Posterior cingulate gyrus (tissue), 11 donors: ENCODE data around the gene LSAMP.

Experiments
- DNase-seq, 10 donors: peaks; one replicate each; pipeline versions ENCODE4 v3.0.0 to v3.0.0-alpha.2; 2020 to 2021; ENCODE audit warnings: mixed read lengths in 3 of 10
- intact Hi-C: fragments of 100-400 bp; cut with DNase I; formaldehyde crosslinking; loops from one replicate; pipeline ENCODE4 v1.15.1; 2023

Gene LSAMP

DNA sequence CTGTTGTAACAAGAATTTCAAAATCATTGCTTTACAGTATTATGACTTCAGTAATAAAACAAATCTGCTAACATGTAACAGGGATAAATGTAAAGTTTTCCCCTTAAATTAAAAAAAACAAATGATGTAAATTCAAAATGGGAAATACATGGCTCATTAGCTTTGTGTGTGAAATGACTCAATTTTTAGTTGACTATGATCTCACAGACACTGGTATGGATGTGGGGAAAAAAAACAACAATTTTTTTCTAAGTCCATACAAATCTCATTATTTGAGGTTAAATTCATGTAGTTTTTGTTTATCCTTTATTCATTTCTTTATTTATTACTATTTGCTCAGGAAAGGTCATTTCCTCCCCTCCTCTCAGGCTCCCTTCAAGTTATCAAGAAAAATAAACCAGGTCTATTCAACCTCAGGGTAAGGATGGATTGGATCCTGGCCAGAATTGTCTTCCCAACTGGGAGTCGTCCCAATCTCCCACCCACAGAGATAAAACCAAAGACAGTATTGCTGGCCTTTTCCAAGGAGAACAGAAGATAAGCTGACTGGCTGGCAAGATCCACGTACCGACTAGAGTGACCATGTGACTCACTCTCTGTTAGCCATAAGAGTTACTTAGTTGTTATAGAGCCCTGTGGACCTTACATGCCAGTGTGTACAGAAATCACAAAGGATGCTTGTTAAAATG lies 448.7 kb downstream of the LSAMP start:
- intact Hi-C loops, result no loop called here
- DNase-seq, result no peak

DNA sequence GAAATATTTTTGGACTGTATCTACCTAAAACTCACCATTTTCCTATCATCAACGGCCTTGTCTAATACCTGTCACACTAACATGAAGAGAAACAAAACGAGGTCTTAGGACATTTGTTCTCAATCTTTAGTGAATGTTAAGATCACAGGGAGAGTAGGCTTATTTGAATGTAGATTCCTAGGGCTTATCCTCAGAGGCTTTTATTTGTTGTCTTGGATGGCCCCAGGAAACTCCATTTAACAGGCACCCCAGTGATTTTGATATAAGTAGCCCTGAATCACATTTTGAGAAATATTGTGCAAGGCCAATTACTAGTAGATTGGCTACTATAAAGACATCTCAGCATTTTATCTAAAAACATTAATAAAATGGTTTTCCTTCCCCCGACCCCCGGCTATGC lies 454.6 kb downstream of the LSAMP start:
- intact Hi-C loops, result no loop called here

DNA sequence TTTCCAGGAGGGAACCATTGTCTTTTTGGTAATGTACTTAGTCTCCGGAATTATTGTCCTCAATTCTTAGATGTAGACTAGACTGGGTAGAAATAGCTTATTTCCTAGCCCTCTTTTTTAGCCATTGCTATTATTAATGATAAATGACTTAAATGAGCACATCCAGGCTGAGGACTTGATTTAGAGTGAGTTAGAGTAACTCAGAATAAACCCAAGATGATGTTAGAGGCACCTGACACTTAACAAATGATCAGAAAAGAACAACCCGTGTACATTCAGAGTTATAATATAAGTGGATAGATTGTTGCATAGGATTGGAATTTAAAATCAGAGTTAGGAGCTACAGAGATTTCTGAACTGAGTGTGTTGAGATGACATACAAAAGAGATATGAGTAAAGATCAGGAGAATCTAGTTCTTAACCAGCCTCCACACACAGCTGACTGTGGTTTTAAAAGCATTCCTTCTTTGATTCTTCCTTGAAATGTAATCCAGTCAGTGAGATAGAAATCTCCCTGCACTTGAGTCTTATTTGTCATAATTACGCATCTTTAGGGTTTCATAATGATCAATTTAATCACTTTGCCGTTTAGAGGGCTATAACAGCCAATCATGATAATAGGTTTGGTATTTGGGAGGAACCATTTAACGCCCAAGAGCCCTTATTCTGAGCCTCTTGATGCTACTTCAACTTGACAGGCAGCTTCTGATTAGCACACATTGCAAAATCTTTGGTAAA lies 455.4 kb downstream of the LSAMP start:
- DNase-seq, result no peak
- intact Hi-C loops, result no loop called here

More for the DNA sequence above, 454.6 kb downstream of the LSAMP start:
- DNase-seq, result no peak

DNA sequence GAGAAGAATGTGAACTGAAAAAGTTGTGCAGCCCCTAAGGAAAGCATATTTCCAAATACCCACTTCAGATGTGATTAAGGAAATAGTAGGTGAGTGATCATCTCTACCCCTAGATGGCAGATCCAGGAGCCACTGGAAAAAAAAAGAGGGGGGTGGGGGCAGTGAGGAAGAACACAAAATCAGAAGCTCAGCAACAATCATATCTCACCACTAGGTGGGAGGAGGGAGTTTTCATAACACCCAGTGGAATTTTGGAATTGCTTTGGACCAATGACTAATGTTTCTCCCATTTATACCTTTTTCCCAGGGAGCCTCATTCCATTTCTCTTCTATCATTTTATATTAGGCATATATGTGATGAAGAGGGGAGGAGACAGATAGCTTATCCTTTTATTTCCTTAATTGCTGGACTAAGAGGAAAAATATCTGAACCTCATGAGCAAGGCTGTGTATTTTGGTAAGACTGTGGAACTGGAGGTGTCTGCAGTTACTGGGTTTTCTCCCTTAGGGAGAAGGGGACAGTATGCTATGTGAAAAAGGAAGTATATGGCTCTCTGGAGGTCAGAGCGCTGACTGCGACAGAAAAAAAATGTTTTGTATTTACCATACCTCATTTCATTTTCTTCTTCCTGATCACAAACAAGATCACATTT lies 458.6 kb downstream of the LSAMP start:
- intact Hi-C loops, result no loop called here
- no peak for DNase-seq

DNA sequence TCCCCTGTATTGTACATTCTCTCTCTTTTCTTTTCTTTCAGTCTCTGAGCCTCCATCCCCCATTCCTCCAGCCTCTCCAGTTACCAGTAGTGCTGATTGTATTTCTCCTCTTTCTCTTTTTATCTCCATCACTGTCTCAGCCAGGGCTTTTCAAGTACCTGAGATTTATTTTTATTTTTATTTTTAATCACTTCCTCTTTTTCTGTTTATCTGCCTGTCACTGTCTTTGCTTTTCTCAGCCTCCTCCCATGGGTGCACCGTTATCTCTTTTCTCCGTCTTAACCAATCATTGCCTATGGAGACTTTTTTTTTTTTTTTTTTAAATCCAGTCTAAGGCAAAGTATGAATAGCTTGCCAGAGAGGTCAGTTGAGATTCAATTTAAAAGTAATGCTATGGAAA lies 462.7 kb downstream of the LSAMP start:
- intact Hi-C loops, result no loop called here
- DNase-seq, result no peak

DNA sequence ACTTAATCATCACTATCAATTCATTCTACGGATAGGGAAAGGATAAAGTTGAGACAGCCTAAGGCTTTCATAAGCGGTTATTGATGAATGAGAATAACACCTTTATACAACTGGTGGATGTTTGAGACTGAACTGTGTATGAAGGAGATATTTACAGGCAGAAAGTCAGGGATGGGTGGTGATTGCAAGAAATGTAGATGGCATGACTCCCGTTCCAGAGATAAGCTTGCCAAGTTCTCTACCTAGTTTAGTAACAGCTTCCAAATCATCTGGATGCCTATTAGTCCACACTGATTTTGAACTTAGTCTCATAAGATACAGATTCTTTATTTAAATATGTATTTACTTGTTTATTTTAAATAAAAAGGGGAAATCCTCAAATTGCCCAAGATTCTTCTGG lies 463.2 kb downstream of the LSAMP start:
- DNase-seq, result no peak
- intact Hi-C loops, result no loop called here

DNA sequence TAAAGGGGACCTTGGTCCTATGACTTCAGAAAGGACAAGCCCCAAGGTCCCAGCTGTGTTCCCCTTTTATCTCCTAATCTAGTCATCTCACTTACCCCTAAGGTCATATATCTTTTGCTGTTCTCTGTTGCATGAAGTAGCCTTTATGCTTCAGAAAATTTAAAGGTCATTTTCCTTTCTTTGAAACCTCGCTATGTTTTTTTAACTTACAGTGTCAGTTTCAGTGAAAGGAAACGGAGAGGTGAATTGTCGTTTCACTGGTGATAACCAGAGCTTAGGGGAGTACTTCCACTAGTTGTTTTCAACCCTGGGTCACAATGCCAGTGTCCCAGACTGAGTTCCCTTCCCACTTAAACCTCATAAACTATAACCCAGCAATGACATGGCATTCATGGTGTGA lies 464.6 kb downstream of the LSAMP start:
- intact Hi-C loops, result no loop called here

DNA sequence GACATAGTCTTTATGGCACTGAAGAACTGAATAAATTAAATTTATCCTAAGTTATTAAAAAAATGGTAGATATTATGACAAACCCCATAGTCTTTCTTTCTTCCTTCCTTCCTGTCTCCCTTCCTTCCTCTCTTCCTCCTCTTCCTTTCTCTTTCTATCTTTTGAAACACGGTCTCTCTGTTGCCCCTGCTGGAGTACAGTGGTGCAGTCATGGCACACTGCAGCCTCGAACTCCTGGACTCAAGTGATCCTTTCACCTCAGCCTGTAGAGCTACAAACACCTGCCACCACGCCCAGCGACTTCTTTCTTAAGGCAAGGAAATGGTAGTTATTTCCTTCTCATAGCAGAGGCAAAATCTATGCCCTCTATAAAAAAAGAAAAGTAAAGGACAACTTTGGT lies 467.4 kb downstream of the LSAMP start:
- intact Hi-C loops, result no loop called here
- no peak for DNase-seq

More for the DNA sequence above, 464.6 kb downstream of the LSAMP start:
- DNase-seq, result no peak

DNA sequence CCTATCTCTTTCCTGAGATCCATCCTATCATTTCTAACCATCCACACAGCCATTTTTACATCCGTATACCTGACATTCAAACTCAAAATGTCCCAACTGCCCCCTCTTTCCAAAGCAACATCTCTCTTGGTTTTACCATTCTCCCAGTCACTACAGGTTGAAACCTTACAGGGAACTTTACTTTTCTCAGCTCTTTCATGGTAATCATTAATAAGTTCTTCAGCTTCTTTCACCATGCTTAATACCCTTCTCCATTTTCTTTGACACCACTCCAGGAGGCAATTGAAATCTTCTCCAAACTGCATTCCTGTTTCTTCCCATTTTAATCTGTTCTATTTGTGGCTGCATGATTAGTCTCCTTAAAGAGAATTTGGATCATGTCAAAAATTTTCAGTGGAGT lies 469.5 kb downstream of the LSAMP start:
- DNase-seq, result no peak
- intact Hi-C loops, result no loop called here

DNA sequence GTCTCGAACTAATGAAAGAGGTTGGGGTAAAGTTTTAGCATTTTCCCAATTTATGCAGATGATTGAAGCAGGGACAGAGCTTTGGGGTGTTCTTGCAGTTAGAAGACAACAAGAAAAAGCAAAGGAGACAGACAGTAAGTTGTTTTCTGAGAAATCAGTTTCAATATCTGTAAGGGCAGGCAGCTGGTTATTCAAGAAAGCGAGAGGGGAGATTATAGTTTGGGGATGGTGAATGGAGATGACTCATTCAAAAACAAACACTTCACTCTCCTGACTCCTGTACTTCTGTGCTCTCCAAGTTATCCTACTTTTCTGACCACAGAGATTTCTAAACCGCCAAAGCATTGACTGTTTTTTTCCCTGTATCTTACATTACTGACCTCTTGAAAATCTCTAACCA lies 469.9 kb downstream of the LSAMP start:
- intact Hi-C loops, result no loop called here

DNA sequence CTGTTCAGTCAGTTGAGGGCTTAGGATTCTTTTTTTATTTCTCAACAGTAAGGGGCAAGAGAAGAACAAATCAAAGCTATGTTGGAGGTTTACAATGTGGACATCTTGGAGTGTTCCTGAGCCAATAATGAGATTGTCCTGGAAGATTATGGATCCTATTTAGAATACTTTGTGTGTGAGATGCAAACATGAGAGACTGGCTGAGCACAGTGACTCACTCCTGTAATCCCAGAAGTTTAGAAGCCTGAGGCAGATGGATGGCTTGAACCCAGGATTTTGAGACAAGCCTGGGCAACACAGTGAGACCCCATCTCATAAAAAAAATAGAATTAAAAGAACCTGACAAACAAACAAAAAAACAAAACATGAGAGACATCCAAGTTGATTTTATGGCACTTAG lies 470.3 kb downstream of the LSAMP start:
- DNase-seq, result no peak
- intact Hi-C loops, result no loop called here

More for the DNA sequence above, 469.9 kb downstream of the LSAMP start:
- no peak for DNase-seq

DNA sequence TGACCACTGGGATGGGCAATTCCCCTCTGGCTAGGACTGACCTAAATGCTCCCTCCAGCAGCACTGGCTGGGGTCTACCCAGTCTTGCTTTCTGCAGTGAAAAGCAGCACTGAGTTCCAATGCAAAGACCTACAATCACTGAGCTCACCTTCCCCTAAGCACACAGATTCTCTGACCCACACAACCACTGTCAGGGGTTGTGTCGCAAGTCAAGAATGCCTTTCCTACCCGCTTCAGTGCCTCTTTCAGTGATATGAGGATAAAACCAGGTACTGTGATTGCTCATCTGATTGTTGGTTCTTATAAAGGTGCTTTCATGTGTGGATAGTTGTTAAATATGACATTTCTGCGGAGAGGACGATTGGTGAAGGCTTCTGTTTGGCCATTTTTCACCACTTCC lies 476.4 kb downstream of the LSAMP start:
- DNase-seq, result no peak
- intact Hi-C loops, result no loop called here

DNA sequence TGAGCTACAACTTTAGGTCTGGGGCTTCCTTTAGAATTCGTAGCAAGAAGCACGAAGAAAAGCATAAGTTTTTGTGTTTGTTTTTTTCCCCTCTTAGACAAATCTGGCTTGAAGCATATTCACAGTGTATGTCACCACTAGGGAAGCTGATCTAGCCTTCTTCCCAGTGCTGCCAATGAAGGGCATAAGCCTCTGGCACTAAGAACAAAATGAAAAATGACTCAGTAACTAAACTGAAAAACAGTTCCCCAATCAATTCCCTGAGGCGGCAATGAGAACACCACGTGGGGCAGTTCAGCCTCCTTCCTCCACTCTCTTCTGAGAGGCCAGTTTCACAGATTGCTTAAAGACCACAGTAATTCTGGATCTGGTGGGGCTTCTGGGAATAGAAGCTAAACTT lies 483.9 kb downstream of the LSAMP start:
- intact Hi-C loops, result no loop called here
- peak in 3 of 10 donors; percentile 6 to 73 (median 18) for DNase-seq

DNA sequence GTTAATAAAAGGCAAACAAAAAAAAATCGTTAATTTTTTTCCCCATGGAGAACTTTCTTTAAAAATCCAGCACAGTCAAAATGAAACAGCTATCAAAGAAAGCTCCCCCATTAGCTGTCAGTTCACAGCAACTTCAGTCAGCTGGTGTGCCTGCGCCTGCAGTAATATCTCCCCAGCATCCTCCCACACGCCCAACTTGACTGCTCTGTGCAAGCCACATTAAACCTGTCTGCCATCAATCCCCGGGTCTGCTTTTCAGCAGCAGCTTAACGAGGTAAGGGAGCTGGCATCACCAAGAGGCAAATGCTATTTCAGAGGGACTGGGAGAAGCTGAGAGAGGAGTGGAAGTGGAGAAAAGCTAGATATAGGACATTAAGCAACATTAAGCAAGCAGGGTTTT lies 484.5 kb downstream of the LSAMP start:
- peak in 8 of 10 donors; percentile 21 to 90 (median 43) for DNase-seq
- intact Hi-C loops, result no loop called here

DNA sequence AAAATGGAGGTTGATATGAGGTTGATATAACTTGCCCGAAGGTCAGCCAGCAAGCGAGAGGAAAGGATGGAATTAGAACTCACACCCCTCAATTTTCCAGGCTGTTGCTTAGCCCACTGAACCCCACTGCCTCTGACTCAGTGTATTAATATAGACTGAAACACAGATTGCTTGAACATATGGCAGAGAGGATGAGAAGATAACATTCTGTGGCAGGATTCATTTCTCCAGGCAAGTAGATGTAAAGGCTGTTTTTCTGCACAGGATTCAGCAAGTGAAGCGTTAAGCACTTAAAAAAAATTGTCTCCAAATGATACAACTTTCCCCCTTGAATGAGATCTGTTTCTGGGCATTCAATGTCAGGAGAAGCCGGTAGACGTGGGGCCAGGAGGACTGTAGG lies 486.8 kb downstream of the LSAMP start:
- no peak for DNase-seq
- intact Hi-C loops, result no loop called here

DNA sequence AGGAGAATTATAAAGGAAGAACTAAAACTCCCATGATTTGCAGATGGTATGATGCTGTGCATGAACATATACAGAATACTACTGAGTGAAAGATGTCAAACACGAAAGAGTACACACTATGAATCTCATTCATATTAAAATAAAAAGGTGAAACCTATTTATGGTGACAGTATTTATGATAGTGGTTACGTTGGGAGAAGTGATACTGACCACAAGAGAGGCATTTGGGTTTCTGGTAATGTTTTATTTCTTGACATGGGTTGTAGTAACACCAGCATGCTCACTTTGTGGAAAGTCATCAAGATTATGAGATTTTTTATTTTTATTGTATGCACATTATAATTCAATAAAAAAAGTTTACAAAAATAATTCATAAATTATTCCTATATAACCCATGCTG lies 498.0 kb downstream of the LSAMP start:
- no peak for DNase-seq
- intact Hi-C loops, result no loop called here

DNA sequence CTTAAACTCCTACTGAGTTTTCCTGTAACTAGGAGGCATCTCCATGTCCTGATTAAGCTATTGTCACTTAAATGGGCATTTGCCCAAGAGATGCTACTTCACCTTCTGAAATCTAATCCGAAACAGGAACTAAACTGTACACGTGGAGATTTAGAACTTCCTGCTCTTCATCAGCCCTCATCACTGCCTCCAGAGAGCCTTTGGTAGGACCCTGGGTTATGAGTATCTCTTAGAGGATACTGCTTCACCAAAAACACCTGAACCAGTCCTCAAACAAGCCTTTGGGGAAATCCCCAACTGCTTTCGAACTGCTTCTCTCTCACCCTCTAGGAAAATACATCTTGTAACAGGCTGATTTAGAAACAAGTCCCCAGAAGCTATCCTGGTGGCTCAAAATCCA lies 501.7 kb downstream of the LSAMP start:
- intact Hi-C loops, result no loop called here
- DNase-seq, result no peak

DNA sequence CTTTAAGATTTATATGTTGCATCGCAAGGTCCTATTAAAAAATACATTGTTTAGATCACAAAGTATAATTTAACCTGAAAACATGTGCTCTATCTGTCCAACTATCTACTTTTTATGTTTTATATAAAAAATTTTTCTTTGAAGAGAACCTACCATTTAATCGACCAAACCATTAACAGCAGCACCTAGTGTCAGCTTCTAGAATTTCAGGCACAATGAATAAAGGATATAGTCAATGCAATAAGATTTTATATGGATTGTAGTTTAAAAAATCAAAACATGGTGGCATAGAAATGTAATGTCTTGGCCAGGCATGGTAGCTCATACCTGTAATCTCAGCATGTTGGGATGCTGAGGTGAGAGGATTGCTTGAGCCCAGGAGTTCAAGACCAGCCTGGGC lies 508.2 kb downstream of the LSAMP start:
- intact Hi-C loops, result no loop called here
- DNase-seq, result no peak

DNA sequence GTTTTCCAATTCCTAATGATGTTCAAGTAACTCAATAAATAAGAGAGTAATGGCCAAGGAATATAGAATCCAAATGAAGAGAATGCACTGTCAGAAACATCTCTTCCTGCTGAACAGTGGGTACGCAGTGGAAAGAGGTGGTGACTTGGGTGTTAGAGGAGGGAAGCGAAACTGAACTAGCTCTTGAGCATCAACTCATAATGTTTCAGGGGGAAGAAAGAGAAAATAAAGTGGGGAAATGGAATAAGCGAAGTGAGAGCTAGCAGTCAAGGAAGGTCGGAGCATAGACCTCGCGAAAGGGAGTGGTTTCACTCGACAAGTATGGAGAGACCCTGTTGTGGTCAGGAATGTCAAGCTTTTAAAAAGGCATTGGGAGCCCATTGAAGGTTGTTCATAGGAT lies 512.5 kb downstream of the LSAMP start:
- intact Hi-C loops, result no loop called here
- DNase-seq, result no peak

DNA sequence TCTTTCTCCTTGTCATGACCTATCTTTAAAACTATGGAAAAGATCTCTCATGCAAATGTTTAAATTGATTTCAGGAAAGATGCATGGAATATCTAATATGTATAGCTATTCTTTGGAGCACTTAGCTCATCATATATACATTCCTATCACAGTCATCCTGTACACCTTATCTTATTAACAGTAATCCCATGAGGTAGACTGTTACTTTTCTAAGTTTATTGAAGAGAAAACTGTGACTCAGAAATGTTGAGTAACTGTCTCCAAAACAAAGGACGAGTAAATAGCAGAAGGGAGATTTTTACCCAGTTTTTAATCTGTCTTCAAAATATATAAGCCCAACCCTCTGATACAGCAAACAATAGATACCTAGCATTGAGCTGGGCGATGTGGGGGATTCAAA lies 513.7 kb downstream of the LSAMP start:
- intact Hi-C loops, result no loop called here
- no peak for DNase-seq

DNA sequence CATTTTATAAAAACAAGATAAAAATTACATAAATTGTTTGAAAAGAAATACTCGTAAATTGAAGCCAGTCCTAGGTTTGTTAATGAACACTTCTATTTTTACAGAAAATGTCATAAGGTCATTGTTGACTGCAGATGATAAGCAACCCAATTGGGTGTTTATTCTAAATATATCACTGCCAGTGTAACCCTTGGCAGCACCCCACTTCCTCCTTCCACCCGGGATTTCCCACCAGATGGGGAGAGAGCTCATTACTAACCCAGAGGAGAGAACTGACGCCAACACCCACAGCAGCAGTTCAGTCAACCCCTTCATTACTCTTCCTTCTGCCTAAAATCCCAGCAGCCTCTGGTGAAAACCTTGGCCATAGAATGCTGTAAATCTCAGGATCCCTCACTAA lies 514.4 kb downstream of the LSAMP start:
- intact Hi-C loops, result no loop called here
- no peak for DNase-seq

DNA sequence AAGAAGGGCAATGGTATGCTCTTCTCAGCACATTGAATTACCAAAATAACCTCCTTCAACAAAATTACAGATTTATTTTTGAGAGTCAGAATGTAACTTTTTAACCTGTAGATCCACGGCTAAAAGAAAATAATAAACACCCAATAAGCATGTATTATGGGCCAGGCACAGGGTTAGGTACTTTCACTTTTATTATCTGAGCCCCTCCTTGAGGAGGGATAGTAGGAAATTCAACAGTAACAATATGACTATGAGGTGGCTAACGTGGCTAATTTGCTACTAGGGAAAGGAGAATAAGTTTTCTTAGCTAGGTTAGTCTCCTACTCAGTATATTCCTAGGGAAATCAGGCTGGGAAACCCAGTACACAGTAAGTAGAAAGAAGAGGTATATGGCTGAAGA lies 515.1 kb downstream of the LSAMP start:
- no peak for DNase-seq
- intact Hi-C loops, result no loop called here
